ENCODE results near the gene RPRML.
"Not testable (repeated sequence)": the region's sequence is repeated elsewhere in the genome, so short reads cannot be mapped to it uniquely, and the experiment has no call there.

The RPRML gene

GRCh38 chr17:46976626-46977270 lies 2.3 kb downstream of the RPRML start:
- DNase-seq = peak in 1 of 58 donors; percentile 15

- no peak for DNase-seq
These were observed 3.8 kb downstream of the RPRML start for GRCh38 chr17:46975287-46975686.

GRCh38 chr17:46974086-46974485 lies 5.0 kb downstream of the RPRML start:
- no peak for DNase-seq

DNA sequence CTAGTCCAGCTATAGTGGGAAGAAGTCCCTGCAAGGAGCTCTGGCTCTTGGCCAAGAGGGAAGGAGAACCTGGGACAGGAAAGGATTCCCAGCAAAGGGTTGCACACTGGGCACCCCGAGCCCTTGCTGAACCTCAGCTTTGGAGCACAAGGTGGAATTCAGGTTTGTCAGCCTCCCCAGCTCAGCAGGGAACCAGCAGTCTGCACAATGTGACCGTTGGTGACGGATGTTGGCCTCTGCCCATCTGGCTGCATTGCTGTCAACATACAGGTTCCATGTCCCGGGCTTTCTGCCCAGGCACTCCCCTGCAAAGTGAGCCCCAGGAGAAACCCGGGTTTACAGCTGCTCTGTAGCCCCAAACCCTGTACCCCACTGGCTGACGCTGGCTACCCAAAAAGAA lies 6.7 kb downstream of the RPRML start:
- no peak for DNase-seq

GRCh38 chr17:46971647-46972300 lies 7.3 kb downstream of the RPRML start:
- no peak for DNase-seq

DNA sequence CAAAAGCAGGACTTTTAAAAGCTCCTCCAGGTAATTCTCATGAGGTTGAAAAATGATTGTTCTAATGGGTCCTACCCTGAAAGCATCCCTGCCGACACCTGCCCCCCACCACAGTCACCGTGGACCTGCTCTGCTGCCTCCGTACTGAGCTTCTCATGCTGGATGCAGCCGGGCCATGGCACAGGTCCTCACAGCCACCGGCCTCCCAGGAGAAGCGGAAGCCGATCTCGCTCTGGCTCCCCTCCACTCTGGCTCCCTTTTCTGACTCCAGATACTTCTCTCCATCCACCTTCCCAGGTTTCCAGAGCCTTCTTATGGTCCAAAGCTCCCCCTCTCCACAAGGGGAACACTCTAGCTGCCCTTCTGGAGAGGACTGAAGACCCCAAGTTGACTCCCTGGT lies 10.2 kb downstream of the RPRML start:
- no peak for DNase-seq

DNA sequence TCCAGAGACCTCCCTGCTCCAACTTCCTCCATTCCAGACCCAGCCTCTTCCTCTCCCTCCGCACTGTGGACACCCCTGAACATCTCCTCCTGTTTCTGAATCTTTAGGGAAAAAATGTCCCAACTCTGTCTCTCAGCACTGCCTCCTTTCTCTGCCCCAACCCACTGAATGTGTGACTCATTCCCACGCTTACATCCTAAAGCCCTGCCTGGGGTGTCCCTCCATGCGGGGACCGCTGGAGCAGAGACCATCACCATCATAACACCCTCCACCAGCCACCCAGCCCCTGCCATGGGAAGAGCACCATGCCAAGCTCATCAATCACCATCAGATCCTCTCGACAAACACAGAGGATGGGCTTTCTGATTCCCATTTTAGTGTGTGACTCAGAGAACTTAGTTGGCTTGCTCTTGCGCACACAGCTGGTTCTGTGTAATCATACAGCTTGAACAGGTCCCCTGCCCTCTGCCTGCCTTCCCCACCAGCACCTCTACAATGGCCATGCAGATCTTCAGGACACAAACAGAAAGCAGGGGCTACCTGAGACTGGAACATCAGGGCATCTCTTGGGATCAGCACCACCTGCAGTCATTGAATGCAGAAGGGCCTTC lies 10.7 kb downstream of the RPRML start:
- DNase-seq = peak in 1 of 58 donors; percentile 18

GRCh38 chr17:46964315-46965265 lies 14.5 kb downstream of the RPRML start:
- no peak for DNase-seq

GRCh38 chr17:46963571-46963970 lies 15.5 kb downstream of the RPRML start:
- peak in 3 of 58 donors; percentile 19 to 56 (median 24) for DNase-seq

- DNase-seq = no peak
These were observed 16.7 kb downstream of the RPRML start for GRCh38 chr17:46962374-46962790.

DNA sequence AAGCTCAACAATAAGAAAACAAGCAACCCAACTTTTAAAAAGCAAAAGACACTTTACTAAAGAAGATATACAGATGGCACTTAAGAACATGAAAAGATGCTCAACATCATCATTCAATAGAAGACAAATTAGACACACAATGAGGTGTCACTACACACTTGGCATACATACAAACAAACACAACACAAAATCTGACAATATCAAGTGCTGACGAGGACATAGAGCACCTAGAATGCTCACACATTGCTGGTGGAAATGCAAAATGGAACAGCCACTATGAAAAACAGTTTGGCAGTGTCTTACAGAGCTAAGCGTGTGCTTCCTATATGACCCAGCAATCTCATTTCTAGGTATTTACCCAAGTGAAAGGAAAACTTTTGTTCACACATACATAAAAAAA lies 18.9 kb downstream of the RPRML start:
- no peak for DNase-seq

DNA sequence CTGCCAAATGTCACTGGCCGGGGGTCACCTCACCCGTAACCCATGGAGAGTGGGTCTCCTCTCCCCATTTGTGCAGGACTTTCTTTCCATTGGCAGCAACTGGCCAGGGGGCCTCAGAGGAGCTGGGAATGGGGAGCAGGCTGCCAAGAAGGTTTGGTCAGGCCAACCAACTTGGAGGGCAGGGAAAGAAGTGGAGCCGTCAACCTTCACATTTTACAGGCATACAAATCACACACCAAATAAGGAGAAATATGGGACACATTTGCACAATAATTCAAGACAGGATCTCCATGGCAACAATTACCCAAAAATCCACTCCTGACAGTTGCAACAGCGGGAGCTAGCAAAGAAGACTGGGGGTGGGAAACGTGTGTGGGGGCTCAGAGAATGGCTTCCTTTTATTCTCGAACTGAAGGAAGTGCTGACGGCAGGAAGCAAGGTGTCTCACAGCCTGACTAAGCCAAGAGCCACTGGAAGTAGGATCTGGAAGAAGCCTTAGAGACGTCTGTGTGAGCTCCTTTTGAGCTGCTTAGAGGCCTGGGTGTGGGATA lies 20.9 kb downstream of the RPRML start:
- peak in 20 of 58 donors; percentile 14 to 72 (median 38) for DNase-seq

DNA sequence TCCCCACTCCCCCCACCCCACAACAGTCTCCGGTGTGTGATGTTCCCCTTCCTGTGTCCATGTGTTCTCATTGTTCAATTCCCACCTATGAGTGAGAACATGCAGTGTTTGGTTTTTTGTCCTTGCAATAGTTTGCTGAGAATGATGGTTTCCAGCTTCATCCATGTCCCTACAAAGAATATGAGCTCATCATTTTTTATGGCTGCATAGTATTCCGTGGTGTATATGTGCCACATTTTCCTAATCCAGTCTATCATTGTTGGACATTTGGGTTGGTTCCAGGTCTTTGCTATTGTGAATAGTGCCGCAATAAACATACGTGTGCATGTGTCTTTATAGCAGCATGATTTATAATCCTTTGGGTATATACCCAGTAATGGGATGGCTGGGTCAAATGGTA lies 25.9 kb downstream of the RPRML start:
- not testable (repeated sequence) for DNase-seq

GRCh38 chr17:46952115-46952514 lies 26.9 kb downstream of the RPRML start:
- no peak for DNase-seq

DNA sequence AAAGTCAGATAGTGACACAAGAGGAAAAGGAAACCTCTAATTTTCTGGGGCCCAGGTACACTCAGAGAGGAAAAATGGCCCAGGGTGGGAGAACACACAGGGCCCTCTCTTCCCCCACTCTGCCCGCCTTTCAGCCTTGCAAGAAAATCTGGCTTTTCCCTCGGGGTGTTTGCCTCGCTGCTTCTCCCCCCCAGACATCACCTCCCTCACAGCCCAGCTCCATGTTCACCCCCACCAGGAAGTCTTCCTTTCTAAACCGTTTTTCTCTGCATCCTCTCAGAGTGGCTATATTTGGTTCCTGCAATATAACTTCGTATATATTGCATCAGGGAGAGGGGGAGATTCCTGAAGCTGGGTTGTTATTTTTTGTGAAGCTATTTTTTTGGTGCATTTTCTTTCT lies 27.3 kb downstream of the RPRML start:
- peak in 2 of 58 donors; percentile 17 to 47 for DNase-seq

- DNase-seq = peak in 34 of 58 donors; percentile 8 to 79 (median 47)
These were observed 27.9 kb downstream of the RPRML start for GRCh38 chr17:46950997-46951621.

DNA sequence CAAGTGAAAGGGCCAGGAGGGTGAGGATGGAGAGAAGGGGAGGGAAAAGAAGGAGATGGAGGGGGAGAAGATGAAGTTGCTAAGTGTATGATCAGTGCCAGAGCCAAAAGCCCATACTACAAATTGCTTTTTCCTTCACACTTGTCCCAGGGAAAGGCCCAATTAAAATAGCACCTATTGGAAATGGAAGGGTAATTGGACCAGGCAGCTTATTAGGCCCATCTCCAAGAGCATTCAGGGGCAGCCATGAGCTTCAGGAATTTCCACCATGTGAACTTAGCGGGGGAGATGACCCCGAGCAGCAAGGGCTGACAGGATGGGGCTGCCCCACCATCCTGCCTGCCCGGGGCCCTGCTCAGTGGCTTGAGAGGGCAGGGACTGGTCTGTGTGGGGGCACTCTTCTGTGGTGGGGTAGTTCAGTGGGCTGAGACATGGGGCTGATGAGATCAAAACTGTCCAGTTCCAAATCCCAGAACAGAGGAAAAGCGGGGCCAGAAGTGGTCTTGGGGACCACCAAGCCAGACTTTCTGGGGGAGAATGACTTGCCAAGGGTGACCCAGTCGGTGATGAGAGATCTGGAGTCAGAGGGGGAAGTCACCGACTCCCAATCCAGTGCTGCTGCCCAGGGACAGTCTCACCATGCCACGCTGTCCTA lies 28.6 kb downstream of the RPRML start:
- no peak for DNase-seq

DNA sequence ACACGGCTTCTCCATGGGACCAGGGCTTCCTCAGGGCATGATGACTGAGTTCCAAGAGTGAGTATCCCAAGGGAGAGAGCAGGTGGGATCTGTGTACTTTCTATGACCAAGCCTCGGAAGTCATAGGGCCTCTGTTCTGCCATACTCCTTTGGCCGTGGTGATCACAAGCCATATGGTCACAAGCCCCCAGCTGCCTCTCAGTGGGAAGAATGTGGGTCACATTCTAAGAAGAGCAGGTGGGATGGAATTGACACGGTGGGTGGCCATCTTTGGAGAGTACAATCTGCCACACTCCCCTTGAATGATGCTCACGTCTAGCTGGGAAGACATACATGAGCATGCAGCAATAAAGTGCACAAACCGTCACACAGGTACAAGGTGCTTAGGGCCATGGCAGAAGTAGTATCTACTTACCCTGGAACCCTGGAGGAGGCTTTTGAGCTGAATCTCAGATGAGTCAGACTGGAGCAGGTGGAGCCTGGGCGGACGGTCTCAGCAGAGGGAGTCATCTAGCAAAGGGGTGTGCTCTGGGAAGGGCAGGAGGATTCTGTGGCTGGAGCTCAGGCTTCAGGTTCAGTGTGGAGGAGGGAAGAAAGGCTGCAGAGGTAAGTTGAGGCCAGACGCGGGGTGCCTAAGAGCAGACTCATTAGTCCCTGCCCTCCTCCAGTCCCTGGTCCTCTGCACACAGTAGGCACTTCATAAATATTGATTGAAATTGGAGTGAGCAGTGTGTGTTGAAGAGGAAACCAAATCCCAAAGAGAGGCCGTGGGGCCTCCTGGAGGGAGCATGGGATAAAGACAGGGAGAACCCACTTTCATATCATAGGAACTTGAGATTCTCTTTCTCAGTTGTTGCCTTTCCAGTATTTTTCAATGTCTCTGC lies 29.5 kb downstream of the RPRML start:
- DNase-seq = peak in 3 of 58 donors; percentile 11 to 28 (median 26)

DNA sequence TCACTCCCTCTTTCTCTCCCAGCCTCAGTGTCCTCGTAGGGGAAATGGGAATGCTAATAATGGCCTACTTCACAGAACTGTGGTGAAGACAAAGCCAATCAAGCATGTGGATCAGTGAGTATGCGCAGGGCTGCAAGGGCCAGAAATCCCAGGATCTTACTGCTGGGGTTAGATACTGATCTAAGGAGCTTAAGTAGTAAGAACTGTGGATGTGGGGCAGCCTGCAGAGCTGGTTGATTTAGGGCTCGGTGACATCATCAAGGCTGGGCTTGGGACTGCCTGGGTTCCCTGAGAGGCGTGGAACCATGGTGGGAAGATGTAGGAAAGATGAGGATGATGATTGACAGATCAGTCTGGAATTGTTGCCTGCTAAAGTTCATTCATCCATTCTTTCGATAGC lies 30.5 kb downstream of the RPRML start:
- DNase-seq = no peak
